Endodermal cell (in vitro differentiated cells): Measurements from ENCODE around the gene IGFBP6. TPM values are rescaled to one million over a fixed set of nuclear protein-coding genes. Genes with fewer than 3 reads are reported as not detected.
A peak's percentile ranks its signal among the peaks of the same experiment; 100 is the strongest.

Experiments used
- DNase-seq: peaks from one replicate; pipeline ENCODE4 v3.0.0-alpha.2; 2017
- H3K27ac ChIP-seq: 2 replicates; pipeline ENCODE4 v1.5.1; 2013; ENCODE audit warnings: mild to moderate bottlenecking, low read depth, low read length, moderate library complexity
- H3K27me3 ChIP-seq: 2 replicates; pipeline ENCODE4 v1.6.1; 2013; ENCODE audit warnings: mild to moderate bottlenecking, low read length, moderate library complexity; ENCODE audit not compliant: insufficient read depth, control insufficient read depth, poor library complexity, severe bottlenecking
- H3K36me3 ChIP-seq: 2 replicates; pipeline ENCODE4 v1.7.0; 2013; ENCODE audit warnings: mild to moderate bottlenecking, low read length, moderate library complexity; ENCODE audit not compliant: control insufficient read depth, insufficient read depth
- H3K4me1 ChIP-seq: one replicate; pipeline ENCODE4 v1.7.0; 2013; ENCODE audit warnings: low read length; ENCODE audit not compliant: control insufficient read depth, insufficient read depth
- H3K4me3 ChIP-seq: 2 replicates; pipeline ENCODE4 v1.5.1; 2013; ENCODE audit warnings: mild to moderate bottlenecking, low read length, moderate library complexity
- H3K9ac ChIP-seq: 2 replicates; pipeline ENCODE4 v1.6.1; 2013; ENCODE audit warnings: mild to moderate bottlenecking, low read length, moderate library complexity; ENCODE audit not compliant: poor library complexity, severe bottlenecking; ENCODE audit errors: extremely low read depth
- H3K9me3 ChIP-seq: 2 replicates; pipeline ENCODE4 v1.6.1; 2013; ENCODE audit warnings: mild to moderate bottlenecking, low read length, moderate library complexity; ENCODE audit not compliant: control insufficient read depth
- H3K27ac Mint-ChIP-seq: 2 replicates; pipeline ENCODE4 v1.8.0; 2020; ENCODE audit warnings: mixed read lengths
- H3K27me3 Mint-ChIP-seq: 2 replicates; pipeline ENCODE4 v1.8.0; 2021; ENCODE audit warnings: mild to moderate bottlenecking, mixed read lengths; ENCODE audit not compliant: insufficient read depth
- H3K36me3 Mint-ChIP-seq: 2 replicates; pipeline ENCODE4 v1.8.0; 2020; ENCODE audit warnings: low read depth, mixed read lengths
- H3K4me1 Mint-ChIP-seq: 2 replicates; pipeline ENCODE4 v1.8.0; 2020; ENCODE audit warnings: mixed read lengths
- H3K4me3 Mint-ChIP-seq: 2 replicates; pipeline ENCODE4 v1.8.0; 2020; ENCODE audit warnings: mild to moderate bottlenecking, moderate library complexity, mixed read lengths
- H3K9me3 Mint-ChIP-seq: 2 replicates; pipeline ENCODE4 v1.8.0; 2020; ENCODE audit warnings: mild to moderate bottlenecking, mixed read lengths
- WGBS, 2 experiments: methylation state at CpG; one replicate each; pipeline versions ENCODE4 v1.1.5 to v1.1.7; 2013; ENCODE audit warnings: missing lambda C conversion rate in 2 of 2, mixed read lengths in 1 of 2; ENCODE audit not compliant: insufficient coverage in 1 of 2, insufficient read length in 1 of 2; 5-methylcytosine and 5-hydroxymethylcytosine counted together
- total RNA-seq, 2 donors: library from RNA; stranded (reverse); fragmentation: NEBNext Ultra II Directional in 1 of 2; extraction: Animal tissue kit (Norgen Biotek cat#: 25700) in 1 of 2; gene quantifications; 2 replicates in 1 of 2; 3 replicates in 1 of 2; pipeline ENCODE4 v1.2.1, GENCODE V29; 2021
- TF ChIP-seq, protein P1 (sequence below): fragments of 200-600 bp; sonication (generic); conservative IDR thresholded peaks from 2 replicates; pipeline ENCODE4 v1.5.0; 2021; ENCODE audit warnings: antibody characterized with exemption, mild to moderate bottlenecking

The IGFBP6 gene
- total RNA-seq, 2 donors from 2014 or later, result 21.7 to 48.4 TPM

DNA sequence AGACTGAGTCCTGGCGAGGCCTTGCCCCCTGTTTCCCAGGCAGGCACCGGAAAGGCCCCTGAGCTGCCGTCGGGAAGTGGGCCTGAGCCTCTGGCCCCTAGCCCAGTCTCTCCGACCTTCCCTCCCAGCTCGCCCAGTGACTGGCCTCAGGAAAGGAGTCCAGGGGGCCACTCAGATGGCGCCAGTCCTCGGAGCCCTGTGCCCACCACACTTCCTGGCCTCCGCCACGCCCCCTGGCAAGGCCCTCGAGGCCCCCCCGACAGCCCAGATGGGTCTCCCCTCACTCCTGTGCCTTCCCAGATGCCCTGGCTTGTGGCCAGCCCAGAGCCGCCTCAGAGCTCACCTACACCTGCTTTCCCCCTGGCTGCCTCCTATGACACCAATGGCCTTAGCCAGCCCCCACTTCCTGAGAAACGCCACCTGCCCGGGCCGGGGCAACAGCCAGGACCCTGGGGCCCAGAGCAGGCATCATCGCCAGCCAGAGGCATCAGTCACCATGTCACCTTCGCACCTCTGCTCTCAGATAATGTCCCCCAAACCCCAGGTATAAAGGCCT is 36.7 kb upstream of the IGFBP6 start:
- TF ChIP-seq, protein P1, sequence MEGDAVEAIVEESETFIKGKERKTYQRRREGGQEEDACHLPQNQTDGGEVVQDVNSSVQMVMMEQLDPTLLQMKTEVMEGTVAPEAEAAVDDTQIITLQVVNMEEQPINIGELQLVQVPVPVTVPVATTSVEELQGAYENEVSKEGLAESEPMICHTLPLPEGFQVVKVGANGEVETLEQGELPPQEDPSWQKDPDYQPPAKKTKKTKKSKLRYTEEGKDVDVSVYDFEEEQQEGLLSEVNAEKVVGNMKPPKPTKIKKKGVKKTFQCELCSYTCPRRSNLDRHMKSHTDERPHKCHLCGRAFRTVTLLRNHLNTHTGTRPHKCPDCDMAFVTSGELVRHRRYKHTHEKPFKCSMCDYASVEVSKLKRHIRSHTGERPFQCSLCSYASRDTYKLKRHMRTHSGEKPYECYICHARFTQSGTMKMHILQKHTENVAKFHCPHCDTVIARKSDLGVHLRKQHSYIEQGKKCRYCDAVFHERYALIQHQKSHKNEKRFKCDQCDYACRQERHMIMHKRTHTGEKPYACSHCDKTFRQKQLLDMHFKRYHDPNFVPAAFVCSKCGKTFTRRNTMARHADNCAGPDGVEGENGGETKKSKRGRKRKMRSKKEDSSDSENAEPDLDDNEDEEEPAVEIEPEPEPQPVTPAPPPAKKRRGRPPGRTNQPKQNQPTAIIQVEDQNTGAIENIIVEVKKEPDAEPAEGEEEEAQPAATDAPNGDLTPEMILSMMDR, result no peak
- Mint-ChIP-seq H3K9me3 (no peaks in the 10 kb centered on the region), H3K4me1 (peaks cover 7% of the 10 kb centered on the region), H3K4me3 (no peak overlapping the region), H3K36me3 (peaks cover 15% of the 10 kb centered on the region), H3K27me3 (peaks cover 17% of the 10 kb centered on the region), H3K27ac (no peak overlapping the region)
- H3K4me3 ChIP-seq, result no peak overlapping the region
- H3K27me3 ChIP-seq, result no peaks in the 10 kb centered on the region
- H3K9me3 ChIP-seq, result no peaks in the 10 kb centered on the region
- no peak overlapping the region for H3K27ac ChIP-seq
- no peak for DNase-seq
- peaks cover 11% of the 10 kb centered on the region for H3K36me3 ChIP-seq
- WGBS, 2 experiments, result 90 to 94% methylated on average over 2 to 18 of the region's 18 CpGs
- H3K4me1 ChIP-seq, result no peaks in the 10 kb centered on the region
- no peak overlapping the region for H3K9ac ChIP-seq

DNA sequence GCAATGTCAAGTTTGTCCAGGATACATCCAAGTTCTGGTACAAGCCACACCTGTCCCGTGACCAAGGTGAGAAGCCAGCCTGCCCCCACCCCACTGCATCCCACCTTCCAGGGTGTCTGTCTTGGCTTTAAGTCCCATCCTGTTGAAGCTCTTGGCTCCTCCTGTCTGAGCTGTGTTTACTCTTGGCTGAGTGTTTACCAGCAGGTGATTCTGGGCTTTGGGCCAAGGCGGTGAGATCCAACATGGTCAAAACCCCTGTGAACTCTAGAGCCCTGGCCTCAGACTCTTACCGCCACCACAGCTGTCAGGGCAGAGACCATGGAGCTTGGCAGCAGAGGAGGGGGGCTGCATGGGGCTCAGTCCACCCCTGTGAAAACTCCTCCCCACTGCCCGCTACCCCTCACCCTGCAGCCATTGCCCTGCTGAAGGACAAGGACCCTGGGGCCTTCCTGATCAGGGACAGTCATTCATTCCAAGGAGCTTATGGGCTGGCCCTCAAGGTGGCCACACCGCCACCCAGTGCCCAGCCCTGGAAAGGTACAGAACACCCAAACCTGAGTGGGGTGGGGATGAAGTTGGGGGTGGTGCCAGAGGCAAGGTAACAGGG is 36.0 kb upstream of the IGFBP6 start:
- Mint-ChIP-seq H3K4me1 (peaks cover 9% of the 10 kb centered on the region), H3K27ac (peak overlapping the region; percentile 61), H3K4me3 (no peak overlapping the region), H3K27me3 (peaks cover 16% of the 10 kb centered on the region), H3K9me3 (no peaks in the 10 kb centered on the region), H3K36me3 (peaks cover 21% of the 10 kb centered on the region)
- 90 to 93% methylated on average over 3 to 5 of the region's 5 CpGs for WGBS, 2 experiments
- TF ChIP-seq, protein P1, result peak; percentile 66
- no peak overlapping the region for H3K9ac ChIP-seq
- peaks cover 10% of the 10 kb centered on the region for H3K36me3 ChIP-seq
- H3K9me3 ChIP-seq, result no peaks in the 10 kb centered on the region
- peak; percentile 86 for DNase-seq
- no peak overlapping the region for H3K27ac ChIP-seq
- H3K27me3 ChIP-seq, result no peaks in the 10 kb centered on the region
- no peak overlapping the region for H3K4me3 ChIP-seq
- H3K4me1 ChIP-seq, result no peaks in the 10 kb centered on the region

DNA sequence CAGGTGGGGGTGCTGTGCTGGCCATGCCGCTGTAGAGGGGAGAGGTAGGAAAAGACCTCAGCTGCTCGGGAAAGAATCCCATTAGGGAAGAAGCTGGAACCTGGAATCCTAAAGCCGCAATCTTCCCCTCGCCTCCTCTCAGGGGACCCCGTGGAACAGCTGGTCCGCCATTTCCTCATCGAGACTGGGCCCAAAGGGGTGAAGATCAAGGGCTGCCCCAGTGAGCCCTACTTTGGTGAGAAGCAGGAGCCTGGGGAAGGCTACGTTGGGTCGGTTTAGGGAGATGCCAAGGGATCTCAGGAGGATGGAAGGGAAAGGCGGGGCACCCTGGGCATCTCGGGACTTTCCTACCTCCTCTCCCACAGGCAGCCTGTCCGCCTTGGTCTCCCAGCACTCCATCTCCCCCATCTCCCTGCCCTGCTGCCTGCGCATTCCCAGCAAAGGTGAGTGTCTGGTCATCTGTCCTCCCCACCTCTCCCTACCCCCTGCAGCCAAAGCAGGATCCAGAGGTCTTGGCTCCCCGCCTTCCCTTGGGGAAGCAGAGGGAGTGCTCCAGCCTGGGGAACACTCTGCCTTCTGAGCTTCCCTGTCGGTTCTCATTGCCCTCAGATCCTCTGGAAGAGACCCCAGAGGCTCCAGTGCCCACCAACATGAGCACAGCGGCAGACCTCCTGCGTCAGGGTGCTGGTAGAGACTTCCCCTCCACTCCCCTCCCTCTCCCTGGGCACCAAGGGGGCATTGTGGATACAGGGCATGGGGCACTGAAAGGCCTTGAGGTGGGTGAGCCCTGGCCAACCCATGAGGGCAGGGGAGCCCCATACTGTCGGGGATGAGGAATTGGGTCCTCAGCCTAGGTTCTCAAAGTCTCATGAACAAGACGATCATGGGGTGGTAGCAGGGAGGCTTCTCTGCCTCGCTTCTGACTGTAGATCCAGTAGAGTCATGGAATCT is 35.2 kb upstream of the IGFBP6 start:
- H3K9me3 Mint-ChIP-seq, result no peaks in the 10 kb centered on the region
- peak; percentile 35 for DNase-seq
- H3K27ac ChIP-seq, result no peak overlapping the region
- TF ChIP-seq, protein P1, result no peak
- H3K4me1 ChIP-seq, result no peaks in the 10 kb centered on the region
- peaks cover 12% of the 10 kb centered on the region for H3K27me3 Mint-ChIP-seq
- H3K9ac ChIP-seq, result no peak overlapping the region
- H3K4me3 Mint-ChIP-seq, result no peak overlapping the region
- WGBS, 2 experiments, result 89 to 99% methylated on average over 10 to 20 of the region's 20 CpGs
- H3K4me1 Mint-ChIP-seq, result peaks cover 9% of the 10 kb centered on the region
- peaks cover 22% of the 10 kb centered on the region for H3K36me3 Mint-ChIP-seq
- no peaks in the 10 kb centered on the region for H3K27me3 ChIP-seq
- H3K27ac Mint-ChIP-seq, result no peak overlapping the region
- H3K36me3 ChIP-seq, result peaks cover 10% of the 10 kb centered on the region
- H3K4me3 ChIP-seq, result no peak overlapping the region
- H3K9me3 ChIP-seq, result no peaks in the 10 kb centered on the region
